CD4-positive, alpha-beta T cell treated with Interleukin-21 for 1 hour (primary cell): ENCODE results near the gene CRIP2.
A peak's percentile ranks its signal among the peaks of the same experiment; 100 is the strongest.

Experiments used
- DNase-seq: peaks from one replicate; pipeline ENCODE4 v3.0.0-alpha.2; 2020

The CRIP2 gene

GRCh38 chr14:105500726-105501101 lies 26.1 kb downstream of the CRIP2 start:
- peak; percentile 26 for DNase-seq

GRCh38 chr14:105501504-105502291 lies 27.1 kb downstream of the CRIP2 start:
- DNase-seq, result peak; percentile 29

GRCh38 chr14:105502446-105503295 lies 28.1 kb downstream of the CRIP2 start:
- DNase-seq, result peak; percentile 17

- no peak for DNase-seq
These were observed 28.6 kb downstream of the CRIP2 start for GRCh38 chr14:105503296-105503640.

GRCh38 chr14:105503935-105504692 lies 29.5 kb downstream of the CRIP2 start:
- DNase-seq, result peak; percentile 24

GRCh38 chr14:105505101-105505500 lies 30.5 kb downstream of the CRIP2 start:
- no peak for DNase-seq

GRCh38 chr14:105507247-105507646 lies 32.6 kb downstream of the CRIP2 start:
- DNase-seq, result no peak

GRCh38 chr14:105508069-105508468 lies 33.4 kb downstream of the CRIP2 start:
- no peak for DNase-seq

GRCh38 chr14:105508601-105509000 lies 34.0 kb downstream of the CRIP2 start:
- DNase-seq, result no peak

GRCh38 chr14:105517096-105517495 lies 42.5 kb downstream of the CRIP2 start:
- DNase-seq, result no peak

- DNase-seq, result no peak
These were observed 45.5 kb downstream of the CRIP2 start for GRCh38 chr14:105519946-105520698.

- DNase-seq, result no peak
These were observed 50.7 kb downstream of the CRIP2 start for GRCh38 chr14:105525326-105525725.

GRCh38 chr14:105525861-105526775 lies 51.5 kb downstream of the CRIP2 start, which contains the start of gene TMEM121:
Gene TMEM121 (plus strand): TSS chr14:105526583. CDS start chr14:105528835, 2,252 bp downstream.
- peak; percentile 63 for DNase-seq

- DNase-seq, result no peak
These were observed 52.3 kb downstream of the CRIP2 start for GRCh38 chr14:105526776-105527380.

- no peak for DNase-seq
These were observed 52.8 kb downstream of the CRIP2 start for GRCh38 chr14:105527381-105527825.

GRCh38 chr14:105527826-105528585 lies 53.4 kb downstream of the CRIP2 start:
- peak; percentile 83 for DNase-seq

GRCh38 chr14:105528586-105529318 lies 54.1 kb downstream of the CRIP2 start:
- no peak for DNase-seq

GRCh38 chr14:105529319-105529568 lies 54.6 kb downstream of the CRIP2 start:
- no peak for DNase-seq
